Measurements from ENCODE around the gene MRLN. TPM values are rescaled to one million over a fixed set of nuclear protein-coding genes. Genes with fewer than 3 reads are reported as not detected.

The MRLN gene
- polyA plus RNA-seq, 2 donors, result not detected

DNA sequence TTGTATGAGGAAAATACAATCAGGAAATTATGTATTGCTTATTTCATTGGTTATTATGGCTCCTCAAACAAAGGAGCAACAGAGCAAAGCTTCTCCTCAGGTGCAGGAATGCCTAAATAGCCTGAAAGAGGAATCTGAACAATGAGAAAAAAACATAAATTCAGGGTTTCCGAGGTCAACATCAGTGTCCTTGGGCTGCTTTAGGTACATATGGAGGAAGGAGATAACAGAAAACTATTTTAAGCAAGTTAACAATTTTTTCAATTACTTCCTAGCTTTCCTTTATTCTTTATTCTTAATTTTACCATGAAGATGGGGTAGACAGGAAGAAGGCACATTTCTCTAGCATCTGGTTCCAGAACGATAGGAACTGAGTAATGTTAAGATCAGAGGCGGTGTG lies 57.6 kb downstream of the MRLN start:
- Histone ChIP-seq H3K4me3 (ENCODE audit: low read depth in 1 of 2, low read length in 2 of 2) (no peak overlapping the region), H3K27me3 (ENCODE audit: control insufficient read depth in 1 of 2, insufficient read depth in 2 of 2, low read length in 2 of 2) (no peaks in the 10 kb centered on the region), H3K36me3 (ENCODE audit: control insufficient read depth in 2 of 2, insufficient read depth in 2 of 2, low read length in 1 of 2) (no peaks in the 10 kb centered on the region), H3K4me1 (ENCODE audit: control insufficient read depth in 2 of 2, insufficient read depth in 2 of 2, low read length in 1 of 2) (no peaks in the 10 kb centered on the region), H3K9me3 (ENCODE audit: control insufficient read depth in 2 of 2, insufficient read depth in 1 of 2, low read depth in 1 of 2, low read length in 1 of 2) (no peaks in the 10 kb centered on the region), H3K27ac (ENCODE audit: low read depth in 2 of 2, low read length in 1 of 2) (no peak overlapping the region)
- WGBS, 2 donors, result 75 to 78% methylated on average over 3 of the region's 3 CpGs

GRCh38 chr10:59694936-59695335 lies 58.3 kb downstream of the MRLN start:
- Histone ChIP-seq H3K4me3 (ENCODE audit: low read depth in 1 of 2, low read length in 2 of 2) (no peak overlapping the region), H3K27ac (ENCODE audit: low read depth in 2 of 2, low read length in 1 of 2) (no peak overlapping the region), H3K4me1 (ENCODE audit: control insufficient read depth in 2 of 2, insufficient read depth in 2 of 2, low read length in 1 of 2) (no peaks in the 10 kb centered on the region), H3K36me3 (ENCODE audit: control insufficient read depth in 2 of 2, insufficient read depth in 2 of 2, low read length in 1 of 2) (no peaks in the 10 kb centered on the region), H3K9me3 (ENCODE audit: control insufficient read depth in 2 of 2, insufficient read depth in 1 of 2, low read depth in 1 of 2, low read length in 1 of 2) (no peaks in the 10 kb centered on the region), H3K27me3 (ENCODE audit: control insufficient read depth in 1 of 2, insufficient read depth in 2 of 2, low read length in 2 of 2) (no peaks in the 10 kb centered on the region)
- 97 to 98% methylated on average over 1 of the region's 1 CpG for WGBS, 2 donors

DNA sequence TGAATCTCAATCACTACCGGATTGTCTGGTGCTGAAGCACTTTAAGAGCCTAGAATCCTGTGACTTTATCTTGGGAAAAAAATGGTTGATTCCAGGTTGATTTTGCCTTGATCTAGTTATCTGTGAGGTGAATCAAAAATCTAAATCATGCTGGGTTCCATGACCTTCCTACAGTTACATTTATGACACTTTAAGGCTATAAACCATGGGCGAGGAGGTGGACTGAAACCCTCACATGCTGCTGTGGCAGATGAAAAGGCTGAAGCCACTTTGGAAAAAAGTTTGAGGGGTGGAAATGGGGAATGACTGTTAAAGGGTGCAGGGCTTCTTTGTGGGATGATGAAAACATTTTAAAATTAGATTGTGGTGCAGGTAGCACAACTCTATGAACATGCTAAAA lies 61.1 kb downstream of the MRLN start:
- Histone ChIP-seq H3K27me3 (ENCODE audit: control insufficient read depth in 1 of 2, insufficient read depth in 2 of 2, low read length in 2 of 2) (no peaks in the 10 kb centered on the region), H3K36me3 (ENCODE audit: control insufficient read depth in 2 of 2, insufficient read depth in 2 of 2, low read length in 1 of 2) (no peaks in the 10 kb centered on the region), H3K4me1 (ENCODE audit: control insufficient read depth in 2 of 2, insufficient read depth in 2 of 2, low read length in 1 of 2) (no peaks in the 10 kb centered on the region), H3K27ac (ENCODE audit: low read depth in 2 of 2, low read length in 1 of 2) (no peak overlapping the region), H3K9me3 (ENCODE audit: control insufficient read depth in 2 of 2, insufficient read depth in 1 of 2, low read depth in 1 of 2, low read length in 1 of 2) (no peaks in the 10 kb centered on the region), H3K4me3 (ENCODE audit: low read depth in 1 of 2, low read length in 2 of 2) (no peak overlapping the region)
- WGBS, 2 donors, result 88 to 90% methylated on average over 2 of the region's 2 CpGs

DNA sequence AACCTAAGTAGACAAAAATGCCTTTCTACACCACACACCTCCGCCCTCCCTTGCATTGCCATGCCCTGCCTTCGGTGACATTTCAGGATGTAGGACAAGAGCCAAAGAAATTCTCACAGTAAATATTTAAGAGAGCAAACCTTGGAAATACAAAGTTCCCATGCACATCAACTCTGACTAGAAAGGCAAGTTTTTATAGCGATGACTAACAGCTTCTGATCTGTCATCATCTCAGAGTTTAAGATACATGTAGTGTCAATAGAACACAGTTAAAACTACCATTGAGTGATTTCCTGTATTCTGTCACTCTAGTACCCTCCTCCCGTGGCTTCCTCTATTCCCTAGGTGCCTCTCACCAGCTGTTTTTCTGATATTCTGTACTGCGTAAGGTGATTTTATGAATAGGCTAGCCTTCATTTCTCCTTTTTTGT lies 64.3 kb downstream of the MRLN start:
- H3K27me3 ChIP-seq (ENCODE audit: control insufficient read depth in 1 of 2, insufficient read depth in 2 of 2, low read length in 2 of 2), result no peaks in the 10 kb centered on the region
- H3K27ac ChIP-seq (ENCODE audit: low read depth in 2 of 2, low read length in 1 of 2), result peak overlapping the region; percentile 65 to 76
- WGBS, 2 donors, result 47 to 57% methylated on average over 5 of the region's 5 CpGs
- H3K9me3 ChIP-seq (ENCODE audit: control insufficient read depth in 2 of 2, insufficient read depth in 1 of 2, low read depth in 1 of 2, low read length in 1 of 2), result no peaks in the 10 kb centered on the region
- no peaks in the 10 kb centered on the region for H3K36me3 ChIP-seq (ENCODE audit: control insufficient read depth in 2 of 2, insufficient read depth in 2 of 2, low read length in 1 of 2)
- H3K4me1 ChIP-seq (ENCODE audit: control insufficient read depth in 2 of 2, insufficient read depth in 2 of 2, low read length in 1 of 2), result no peaks in the 10 kb centered on the region
- H3K4me3 ChIP-seq (ENCODE audit: low read depth in 1 of 2, low read length in 2 of 2), result no peak overlapping the region

DNA sequence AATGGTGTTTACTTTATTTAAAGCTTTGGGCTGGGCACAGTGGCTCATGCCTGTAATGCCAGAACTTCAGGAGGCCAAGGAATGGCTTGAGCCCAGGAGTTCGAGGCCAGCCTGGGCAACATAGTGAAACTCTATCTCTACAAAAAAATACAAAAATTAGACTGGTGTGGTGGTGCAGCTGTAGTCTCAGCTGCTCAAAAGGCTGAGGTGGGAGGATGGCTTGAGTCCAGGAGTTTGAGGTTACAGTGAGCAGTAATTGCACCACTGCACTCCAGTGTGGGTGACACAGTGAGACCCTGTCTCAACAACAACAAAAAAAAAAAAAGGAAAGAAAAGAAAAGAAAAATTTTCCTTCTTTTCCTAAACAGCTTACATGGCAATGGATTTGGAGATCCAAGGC lies 65.6 kb downstream of the MRLN start:
- H3K27ac ChIP-seq (ENCODE audit: low read depth in 2 of 2, low read length in 1 of 2), result peak overlapping the region; percentile 47 to 49
- no peaks in the 10 kb centered on the region for H3K27me3 ChIP-seq (ENCODE audit: control insufficient read depth in 1 of 2, insufficient read depth in 2 of 2, low read length in 2 of 2)
- H3K9me3 ChIP-seq (ENCODE audit: control insufficient read depth in 2 of 2, insufficient read depth in 1 of 2, low read depth in 1 of 2, low read length in 1 of 2), result no peaks in the 10 kb centered on the region
- H3K4me1 ChIP-seq (ENCODE audit: control insufficient read depth in 2 of 2, insufficient read depth in 2 of 2, low read length in 1 of 2), result no peaks in the 10 kb centered on the region
- H3K36me3 ChIP-seq (ENCODE audit: control insufficient read depth in 2 of 2, insufficient read depth in 2 of 2, low read length in 1 of 2), result no peaks in the 10 kb centered on the region
- 89 to 100% methylated on average over 1 of the region's 1 CpG for WGBS, 2 donors
- no peak overlapping the region for H3K4me3 ChIP-seq (ENCODE audit: low read depth in 1 of 2, low read length in 2 of 2)

Other genes starting within 250 kb of the MRLN start
- 1 to 10 TPM; 4.9 to 6.8 TPM for gene SLC16A9, start 43.6 kb downstream of the MRLN start, polyA plus RNA-seq
- gene CCDC6, start 153.1 kb upstream of the MRLN start, polyA plus RNA-seq, result 10 to 100 TPM; 23.2 to 25.9 TPM

Data from esophagus (tissue), 2 donors.